Endothelial cell of umbilical vein (primary cell): Measurements from ENCODE around the gene THSD4. TPM values are rescaled to one million over a fixed set of nuclear protein-coding genes. Genes with fewer than 3 reads are reported as not detected.

ENCODE experiments used
- BruUV-seq: library from RNA; stranded (reverse); fragments of 400-500 nt; replicated peaks from 2 replicates; lab custom pipeline; 2021; lab: Mats Ljungman, UMichigan
- CTCF ChIA-PET: fragments of 300-600, 350-600 bp; sonication (Branson Sonifier 250); formaldehyde crosslinking; loops from one replicate; lab custom pipeline; 2021; ENCODE audit warnings: antibody characterized with exemption, inconsistent platforms; lab: Charles Lee
- POLR2A ChIA-PET: fragments of 300-600, 350-600 bp; sonication (Branson Sonifier 250); formaldehyde crosslinking; loops from one replicate; lab custom pipeline; 2021; ENCODE audit warnings: antibody characterized with exemption, inconsistent platforms; lab: Charles Lee
- DNase-seq: peaks from one replicate; pipeline ENCODE4 v3.0.0-alpha.2; 2011; ENCODE audit warnings: low read depth, low spot score
- FAIRE-seq: peaks from 2 replicates; lab custom pipeline; 2011; peaks lifted over from hg19 to GRCh38; lab: Jason Lieb, UNC
- H2AFZ ChIP-seq: 2 replicates; pipeline ENCODE4 v1.6.0; 2012; ENCODE audit warnings: low read depth, low read length, control low read depth, inconsistent platforms
- H3K27ac ChIP-seq: 2 replicates; pipeline ENCODE4 v1.5.1; 2011; ENCODE audit warnings: low read depth, mild to moderate bottlenecking, control low read depth, low read length, moderate library complexity; ENCODE audit not compliant: insufficient read depth
- H3K27me3 ChIP-seq, 2 experiments: 2 replicates each; pipeline versions ENCODE4 v1.6.0 to v1.6.1; 2011; ENCODE audit warnings: low read length in 2 of 2, mixed read lengths in 1 of 2; ENCODE audit not compliant: control insufficient read depth in 2 of 2, insufficient read depth in 2 of 2
- H3K36me3 ChIP-seq, 2 experiments: 2 replicates in 1 of 2; 3 replicates in 1 of 2; pipeline ENCODE4 v1.5.1; 2011; ENCODE audit warnings: low read length in 2 of 2, mild to moderate bottlenecking in 1 of 2, moderate library complexity in 1 of 2; ENCODE audit not compliant: control insufficient read depth in 2 of 2, insufficient read depth in 2 of 2; ENCODE audit errors: extremely low read depth in 1 of 2
- H3K4me1 ChIP-seq: 3 replicates; pipeline ENCODE4 v1.5.1; 2011; ENCODE audit warnings: mild to moderate bottlenecking, low read length; ENCODE audit not compliant: control insufficient read depth, insufficient read depth; ENCODE audit errors: extremely low read depth
- H3K4me2 ChIP-seq: 2 replicates; pipeline ENCODE4 v1.6.1; 2011; ENCODE audit warnings: low read length, control low read depth, mixed read lengths; ENCODE audit not compliant: insufficient read depth
- H3K4me3 ChIP-seq, 3 experiments: fragments of 200-600 bp in 1 of 3; sonication (generic), shearing (Covaris generic) in 1 of 3; replicated peaks in 1 of 3; 2 replicates each; pipeline ENCODE4 v1.5.1; 2011 to 2016; ENCODE audit warnings: control low read depth in 3 of 3, low read length in 3 of 3, mild to moderate bottlenecking in 2 of 3, inconsistent platforms in 1 of 3, low read depth in 1 of 3, moderate library complexity in 1 of 3; ENCODE audit not compliant: insufficient read depth in 1 of 3
- H3K79me2 ChIP-seq: 2 replicates; pipeline ENCODE4 v1.6.0; 2012; ENCODE audit warnings: low read length, inconsistent platforms; ENCODE audit not compliant: control insufficient read depth, insufficient read depth
- H3K9ac ChIP-seq: replicated peaks from 2 replicates; pipeline ENCODE3; 2011; ENCODE audit warnings: low read length, control low read depth; ENCODE audit not compliant: insufficient read depth; ENCODE audit errors: extremely low read depth
- H3K9me1 ChIP-seq: replicated peaks from 3 replicates; pipeline ENCODE4 v1.6.0; 2011; ENCODE audit warnings: mild to moderate bottlenecking, low read length; ENCODE audit not compliant: control insufficient read depth, insufficient read depth; ENCODE audit errors: extremely low read depth
- H3K9me3 ChIP-seq: replicated peaks from 2 replicates; pipeline ENCODE4 v1.5.1; 2012; ENCODE audit warnings: low read length, inconsistent platforms; ENCODE audit not compliant: control insufficient read depth, insufficient read depth
- H4K20me1 ChIP-seq: replicated peaks from 2 replicates; pipeline ENCODE3; 2011; ENCODE audit warnings: mild to moderate bottlenecking, low read length; ENCODE audit not compliant: control insufficient read depth, insufficient read depth; ENCODE audit errors: extremely low read depth
- EZH2 ChIP-seq: IDR thresholded peaks from 2 replicates; pipeline ENCODE4 v1.6.1; 2012; ENCODE audit warnings: borderline replicate concordance, low read depth, mild to moderate bottlenecking, moderate library complexity, low read length, inconsistent platforms; ENCODE audit not compliant: severe bottlenecking
- FOS ChIP-seq: IDR thresholded peaks from 2 replicates; pipeline ENCODE4 v1.6.1; 2011; ENCODE audit warnings: mild to moderate bottlenecking, low read length, moderate library complexity, borderline replicate concordance; ENCODE audit not compliant: insufficient read depth
- GATA2 ChIP-seq: IDR thresholded peaks from 2 replicates; pipeline ENCODE4 v1.7.0; 2011; ENCODE audit warnings: low read depth, mild to moderate bottlenecking, moderate library complexity, mixed read lengths, low read length; ENCODE audit not compliant: insufficient read length, insufficient read depth
- JUN ChIP-seq: IDR thresholded peaks from 2 replicates; pipeline ENCODE4 v1.6.1; 2011; ENCODE audit warnings: borderline replicate concordance, low read depth; ENCODE audit not compliant: insufficient read length, insufficient read depth
- MYC ChIP-seq: IDR thresholded peaks from one replicate; pipeline ENCODE4 v1.6.1; 2011; ENCODE audit warnings: mild to moderate bottlenecking, low read depth, low read length
- POLR2A ChIP-seq: IDR thresholded peaks from 2 replicates; pipeline ENCODE4 v1.6.1; 2012; ENCODE audit warnings: low read depth, mild to moderate bottlenecking, control low read depth, low read length
- POLR2AphosphoS5 ChIP-seq: IDR thresholded peaks from 2 replicates; pipeline ENCODE4 v1.6.1; 2012; ENCODE audit warnings: low read depth, mild to moderate bottlenecking, control low read depth, low read length, moderate library complexity; ENCODE audit not compliant: insufficient read depth
- dilution Hi-C: fragments of 300-500 bp; cut with MboI; formaldehyde crosslinking; loops from one replicate; pipeline ENCODE4 v1.15.0; 2019; ENCODE audit warnings: low sequenced_read_pairs; ENCODE audit not compliant: extremely low pct_ligation_motif_present
- intact Hi-C: fragments of 100-400 bp; cut with micrococcal nuclease; formaldehyde crosslinking; loops from one replicate; pipeline ENCODE4 v1.10.0; 2022
- polyA plus RNA-seq, 4 experiments: library from polyadenylated mRNA; depleted of rRNA in 3 of 4; stranded (reverse) in 3 of 4; unstranded in 1 of 4; fragments of >200 nt; gene quantifications; 2 replicates each; pipeline versions ENCODE4 v1.2.1 to v1.2.3, GENCODE V29; 2011 to 2012; ENCODE audit warnings: missing spikeins in 1 of 4
- total RNA-seq: library from RNA; stranded (reverse); gene quantifications from 2 replicates; pipeline ENCODE4 v1.2.3, GENCODE V29; 2021
- TF ChIP-seq, protein P1 (sequence below): IDR thresholded peaks from 2 replicates; pipeline ENCODE4 v1.6.1; 2011; ENCODE audit not compliant: insufficient read depth, insufficient read length
- TF ChIP-seq, protein P2 (sequence below), 2 donors: IDR thresholded peaks; 1 replicate in 1 of 2; 2 replicates in 1 of 2; pipeline ENCODE4 v1.5.1; 2011; ENCODE audit warnings: low read length in 2 of 2, mild to moderate bottlenecking in 2 of 2, moderate library complexity in 2 of 2, control low read depth in 1 of 2, inconsistent platforms in 1 of 2, low read depth in 1 of 2; ENCODE audit not compliant: insufficient read depth in 1 of 2; ENCODE audit errors: extremely low read depth in 1 of 2

THSD4 gene
- total and polyA plus RNA-seq, 2 donors (not counting 3 experiments of a cell fraction or from before 2014, with no cell fraction given) = 9.9 to 25.4 TPM

DNA sequence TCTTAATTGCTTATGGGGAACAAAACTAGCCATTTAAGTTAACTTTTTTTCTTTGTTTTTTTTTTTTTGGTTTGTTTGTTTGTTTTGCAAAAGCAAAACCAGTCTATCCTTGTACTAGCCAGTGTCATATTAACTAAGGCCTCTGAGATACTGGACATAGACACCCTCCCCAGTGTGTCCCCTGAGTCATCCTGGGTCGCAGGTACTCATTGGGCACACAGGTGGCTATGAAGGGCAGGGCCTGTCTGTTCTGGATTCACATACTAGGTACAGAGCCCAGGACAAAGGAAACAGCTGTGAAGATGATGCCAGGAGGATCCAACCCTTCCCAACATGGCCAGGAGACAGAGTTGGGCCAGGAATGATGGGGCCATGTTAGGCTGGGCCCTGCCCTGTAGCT, 318.1 kb downstream of the THSD4 start:
- intact Hi-C loops (no loop called here), dilution Hi-C loops (no loop called here)
- Histone ChIP-seq H3K4me1 (no peaks in the 10 kb centered on the region), H3K4me2 (no peak overlapping the region), H3K36me3 (no peaks in the 10 kb centered on the region), H3K9me1 (no peaks in the 10 kb centered on the region), H2AFZ (no peak overlapping the region), H4K20me1 (no peaks in the 10 kb centered on the region), H3K27me3 (no peaks in the 10 kb centered on the region), H3K9me3 (no peaks in the 10 kb centered on the region), H3K9ac (no peak overlapping the region), H3K79me2 (no peaks in the 10 kb centered on the region), H3K27ac (no peak overlapping the region), H3K4me3 (no peak overlapping the region)
- DNase-seq (no peak), FAIRE-seq (no peak)
- CTCF ChIA-PET = interaction anchor here (0.7 to 2.1 kb wide), 5 partner anchors 47 to 422 kb away, joined by 3 to 8 read pairs (median 3); partner anchors contain the start of gene THSD4
- TF ChIP-seq JUN (no peak), GATA2 (no peak), EZH2 (no peak), MYC (no peak), POLR2A (no peak), FOS (no peak), POLR2AphosphoS5 (no peak)
- TF ChIP-seq, protein P1, sequence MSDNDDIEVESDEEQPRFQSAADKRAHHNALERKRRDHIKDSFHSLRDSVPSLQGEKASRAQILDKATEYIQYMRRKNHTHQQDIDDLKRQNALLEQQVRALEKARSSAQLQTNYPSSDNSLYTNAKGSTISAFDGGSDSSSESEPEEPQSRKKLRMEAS = no peak
- no TSS peak for BruUV-seq
- POLR2A ChIA-PET = no interaction called here

DNA sequence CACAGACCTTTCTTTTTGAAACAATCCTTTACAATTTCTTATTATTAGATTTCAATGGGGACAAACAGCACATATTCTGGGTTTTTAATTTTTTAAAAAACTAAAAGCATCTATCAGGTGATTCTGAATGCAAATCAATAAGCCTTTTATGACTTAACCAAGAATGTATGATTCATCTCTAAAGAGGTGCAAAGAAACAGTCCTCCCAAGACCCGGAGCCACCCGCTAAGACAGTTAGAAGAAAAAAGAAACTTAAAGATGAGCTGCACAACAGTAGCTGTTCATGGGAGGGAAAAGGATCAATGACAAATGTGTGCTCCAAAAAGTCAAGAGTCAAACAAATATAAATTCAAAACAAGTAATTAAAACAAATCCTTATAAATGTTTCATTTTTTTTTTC, 319.5 kb downstream of the THSD4 start:
- dilution Hi-C loops = no loop called here
- Histone ChIP-seq H3K4me2 (no peak overlapping the region), H4K20me1 (no peaks in the 10 kb centered on the region), H3K4me1 (no peaks in the 10 kb centered on the region), H3K9ac (no peak overlapping the region), H3K9me1 (no peaks in the 10 kb centered on the region), H3K79me2 (no peaks in the 10 kb centered on the region), H3K27ac (no peak overlapping the region), H3K27me3 (no peaks in the 10 kb centered on the region), H3K36me3 (no peaks in the 10 kb centered on the region), H3K4me3 (no peak overlapping the region), H3K9me3 (no peaks in the 10 kb centered on the region), H2AFZ (no peak overlapping the region)
- CTCF ChIA-PET = interaction anchor here (0.7 to 2.1 kb wide), 5 partner anchors 13 to 423 kb away, joined by 3 to 6 read pairs (median 4); partner anchors contain the start of gene THSD4
- POLR2A ChIA-PET = no interaction called here
- DNase-seq (no peak), FAIRE-seq (no peak)
- intact Hi-C loops = no loop called here
- TF ChIP-seq JUN (no peak), MYC (no peak), POLR2AphosphoS5 (no peak), GATA2 (no peak), POLR2A (no peak), FOS (no peak), EZH2 (no peak)
- TF ChIP-seq, protein P1 = no peak
- TF ChIP-seq, protein P2, sequence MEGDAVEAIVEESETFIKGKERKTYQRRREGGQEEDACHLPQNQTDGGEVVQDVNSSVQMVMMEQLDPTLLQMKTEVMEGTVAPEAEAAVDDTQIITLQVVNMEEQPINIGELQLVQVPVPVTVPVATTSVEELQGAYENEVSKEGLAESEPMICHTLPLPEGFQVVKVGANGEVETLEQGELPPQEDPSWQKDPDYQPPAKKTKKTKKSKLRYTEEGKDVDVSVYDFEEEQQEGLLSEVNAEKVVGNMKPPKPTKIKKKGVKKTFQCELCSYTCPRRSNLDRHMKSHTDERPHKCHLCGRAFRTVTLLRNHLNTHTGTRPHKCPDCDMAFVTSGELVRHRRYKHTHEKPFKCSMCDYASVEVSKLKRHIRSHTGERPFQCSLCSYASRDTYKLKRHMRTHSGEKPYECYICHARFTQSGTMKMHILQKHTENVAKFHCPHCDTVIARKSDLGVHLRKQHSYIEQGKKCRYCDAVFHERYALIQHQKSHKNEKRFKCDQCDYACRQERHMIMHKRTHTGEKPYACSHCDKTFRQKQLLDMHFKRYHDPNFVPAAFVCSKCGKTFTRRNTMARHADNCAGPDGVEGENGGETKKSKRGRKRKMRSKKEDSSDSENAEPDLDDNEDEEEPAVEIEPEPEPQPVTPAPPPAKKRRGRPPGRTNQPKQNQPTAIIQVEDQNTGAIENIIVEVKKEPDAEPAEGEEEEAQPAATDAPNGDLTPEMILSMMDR (IDR thresholded peaks at IDR 0.05; ENCODE audit: extremely low read depth in 1 of 2, insufficient read depth in 1 of 2, low read depth in 1 of 2, low read length in 2 of 2) = no peak
- BruUV-seq = no TSS peak
